HCT116 (cell line): ENCODE results near the gene HOXC4. TPM values are rescaled to one million over a fixed set of nuclear protein-coding genes. Genes with fewer than 3 reads are reported as not detected.

Source experiments
- ATAC-seq: fragments of 200-7000 bp; cut with Tn5 transposase; 2 replicates; pipeline ENCODE4 v1.9.1; 2020; ENCODE audit warnings: mild to moderate bottlenecking, moderate library complexity
- BruUV-seq: library from RNA; stranded (reverse); fragments of 400-500 nt; replicated peaks from 2 replicates; lab custom pipeline; 2021; lab: Mats Ljungman, UMichigan
- CTCF ChIA-PET: fragments of 300-600 bp; sonication (Branson Sonifier 250); formaldehyde crosslinking; loops from one replicate; lab custom pipeline; 2021; ENCODE audit warnings: antibody characterized with exemption; lab: Charles Lee
- POLR2A ChIA-PET: fragments of 300-600, 350-600 bp; sonication (Branson Sonifier 250); formaldehyde crosslinking; loops from one replicate; lab custom pipeline; 2021; ENCODE audit warnings: antibody characterized with exemption; lab: Charles Lee
- RAD21 ChIA-PET, 2 experiments: fragments of 300-600 bp; sonication (Branson Sonifier 250); formaldehyde crosslinking; loops; one replicate each; lab custom pipeline; 2023; ENCODE audit warnings: low total read pairs in 2 of 2; ENCODE audit not compliant: uncharacterized antibody in 2 of 2, unreplicated experiment in 2 of 2, low non-redundant PET in 1 of 2; lab: Charles Lee
- DNase-seq: peaks from one replicate; pipeline ENCODE4 v3.0.0-alpha.2; 2010; ENCODE audit warnings: low read depth, low spot score
- H2AFZ ChIP-seq: fragments of 200-600 bp; shearing (Covaris generic), sonication (generic); 2 replicates; pipeline ENCODE4 v1.6.1; 2017; ENCODE audit warnings: low read depth, mixed run types, mixed read lengths, antibody characterized with exemption, low read length; ENCODE audit not compliant: poor library complexity, severe bottlenecking
- H3K27ac ChIP-seq: 2 replicates; pipeline ENCODE4 v1.5.1; 2012; ENCODE audit warnings: low read depth, low read length
- H3K27me3 ChIP-seq: fragments of 200-600 bp; sonication (generic); 2 replicates; pipeline ENCODE4 v1.6.1; 2016; ENCODE audit warnings: mixed run types, low read length, mixed read lengths; ENCODE audit not compliant: insufficient read depth
- H3K36me3 ChIP-seq, 2 experiments: fragments of 200-500 bp in 1 of 2; fragments of 200-600 bp in 1 of 2; sonication (Bioruptor generic) in 1 of 2; sonication (generic) in 1 of 2; 2 replicates each; pipeline versions ENCODE4 v1.5.1 to v1.6.1; 2014 to 2016; ENCODE audit warnings: low read length in 2 of 2, inconsistent platforms in 1 of 2, mixed read lengths in 1 of 2, mixed run types in 1 of 2; ENCODE audit not compliant: insufficient read depth in 2 of 2, control insufficient read depth in 1 of 2
- H3K4me1 ChIP-seq, 2 experiments: fragments of 200-600 bp in 1 of 2; sonication (generic) in 1 of 2; 2 replicates each; pipeline versions ENCODE4 v1.5.1 to v1.6.1; 2012 to 2017; ENCODE audit warnings: low read length in 2 of 2, inconsistent platforms in 1 of 2, mild to moderate bottlenecking in 1 of 2, mixed read lengths in 1 of 2, mixed run types in 1 of 2, moderate library complexity in 1 of 2; ENCODE audit not compliant: insufficient read depth in 2 of 2, control insufficient read depth in 1 of 2
- H3K4me2 ChIP-seq: fragments of 200-600 bp; sonication (generic); 2 replicates; pipeline ENCODE4 v1.6.1; 2017; ENCODE audit warnings: mixed run types, low read length, mixed read lengths
- H3K4me3 ChIP-seq, 2 experiments: fragments of 200-600 bp in 1 of 2; sonication (generic) in 1 of 2; replicated peaks in 1 of 2; 2 replicates each; pipeline ENCODE4 v1.5.1; 2011 to 2016; ENCODE audit warnings: low read length in 2 of 2, control low read depth in 1 of 2, low read depth in 1 of 2, mild to moderate bottlenecking in 1 of 2, mixed read lengths in 1 of 2, mixed run types in 1 of 2
- H3K79me2 ChIP-seq: fragments of 200-600 bp; sonication (generic); 2 replicates; pipeline ENCODE4 v1.6.1; 2017; ENCODE audit warnings: mild to moderate bottlenecking, mixed run types, low read length, moderate library complexity, mixed read lengths; ENCODE audit not compliant: insufficient read depth
- H3K9ac ChIP-seq: fragments of 200-600 bp; sonication (generic); 2 replicates; pipeline ENCODE4 v1.6.1; 2016; ENCODE audit warnings: low read length, mixed read lengths
- H3K9me2 ChIP-seq: fragments of 200-600 bp; sonication (generic), shearing (Covaris generic); 2 replicates; pipeline ENCODE4 v1.6.1; 2017; ENCODE audit warnings: mixed run types, mild to moderate bottlenecking, moderate library complexity; ENCODE audit not compliant: insufficient read depth
- H3K9me3 ChIP-seq, 2 experiments: fragments of 200-500 bp in 1 of 2; fragments of 200-600 bp in 1 of 2; sonication (Bioruptor generic) in 1 of 2; sonication (generic) in 1 of 2; 2 replicates each; pipeline ENCODE4 v1.6.1; 2014 to 2017; ENCODE audit warnings: low read length in 2 of 2, mixed read lengths in 2 of 2, inconsistent platforms in 1 of 2, low read depth in 1 of 2, mild to moderate bottlenecking in 1 of 2, mixed run types in 1 of 2, moderate library complexity in 1 of 2; ENCODE audit not compliant: control insufficient read depth in 1 of 2, insufficient read depth in 1 of 2
- H4K20me1 ChIP-seq: fragments of 200-600 bp; sonication (generic), shearing (Covaris generic); 2 replicates; pipeline ENCODE4 v1.6.1; 2017; ENCODE audit warnings: mixed run types, mild to moderate bottlenecking, moderate library complexity; ENCODE audit not compliant: insufficient read depth
- POLR2A ChIP-seq: IDR thresholded peaks from 2 replicates; pipeline ENCODE4 v1.7.0; 2011; ENCODE audit warnings: borderline replicate concordance; ENCODE audit not compliant: insufficient read depth, insufficient read length; ENCODE audit errors: extremely low read depth
- REST ChIP-seq: IDR thresholded peaks from 2 replicates; pipeline ENCODE4 v1.6.1; 2012; ENCODE audit warnings: low read depth
- SIN3A ChIP-seq: IDR thresholded peaks from 2 replicates; pipeline ENCODE4 v1.6.1; 2012; ENCODE audit warnings: low read depth
- YY1 ChIP-seq: IDR thresholded peaks from 2 replicates; pipeline ENCODE4 v1.6.1; 2011; ENCODE audit warnings: low read length, low read depth, moderate library complexity, mild to moderate bottlenecking; ENCODE audit not compliant: insufficient replicate concordance; ENCODE audit errors: extremely low read depth
- ZFX ChIP-seq: fragments of 450-650 bp; IDR thresholded peaks from 2 replicates; pipeline ENCODE4 v1.6.1; 2017
- intact Hi-C: fragments of 100-400 bp; cut with micrococcal nuclease; formaldehyde crosslinking; loops from 2 replicates; pipeline ENCODE4 v1.10.0; 2022
- total RNA-seq: library from RNA; stranded (reverse); gene quantifications from one replicate; pipeline ENCODE4 v1.2.1, GENCODE V29; 2021; ENCODE audit not compliant: unreplicated experiment

Gene HOXC4
- total RNA-seq, 1 experiment from 2014 or later, result 1.5 TPM

- H2AFZ ChIP-seq, result no peak overlapping the region
- intact Hi-C loops, result no loop called here
Observed at GRCh38 chr12:54018468-54018984, 35.1 kb upstream of the HOXC4 start.

More at GRCh38 chr12:54018468-54018984, 35.1 kb upstream of the HOXC4 start:
- peak overlapping the region; percentile 94 for H3K27ac ChIP-seq
- H3K9ac ChIP-seq, result peak overlapping the region; percentile 94
- peaks cover 24 to 38% of the 10 kb centered on the region in 2 experiments for H3K4me1 ChIP-seq
- H3K79me2 ChIP-seq, result no peaks in the 10 kb centered on the region
- DNase-seq, result no peak
- no peaks in the 10 kb centered on the region for H3K27me3 ChIP-seq
- H3K4me3 ChIP-seq, result peak overlapping the region; percentile 76 to 88
- peak; percentile 1 for ATAC-seq
- no peaks in the 10 kb centered on the region for H3K36me3 ChIP-seq
- no peaks in the 10 kb centered on the region for H3K9me3 ChIP-seq
- H3K4me2 ChIP-seq, result peak overlapping the region; percentile 99
- TSS peak; percentile 90 for BruUV-seq
- no peaks in the 10 kb centered on the region for H4K20me1 ChIP-seq
- TF ChIP-seq POLR2A (peak; percentile 37), YY1 (no peak), ZFX (peak; percentile 65), REST (no peak), SIN3A (no peak)
- TF ChIP-seq, all 23 proteins: peak for 2
- POLR2A ChIA-PET, result no interaction called here
- no peaks in the 10 kb centered on the region for H3K9me2 ChIP-seq
- CTCF ChIA-PET, result interaction anchor here (1.1 to 3.3 kb wide), 4 partner anchors 9 to 272 kb away, joined by 3 to 43 read pairs (median 14); partner anchors contain the start of genes HOXC5 and HOXC6
- RAD21 ChIA-PET, result interaction anchor here in 1 of 2 experiments (0.8 kb wide), 2 partner anchors 120 to 183 kb away, joined by 3 to 4 read pairs; no protein-coding TSS in a partner anchor
